Endodermal cell (in vitro differentiated cells): ENCODE data around the gene EGFLAM. TPM values are rescaled to one million over a fixed set of nuclear protein-coding genes. Genes with fewer than 3 reads are reported as not detected.

Source experiments
- DNase-seq: peaks from one replicate; pipeline ENCODE4 v3.0.0-alpha.2; 2017
- H3K27ac ChIP-seq: 2 replicates; pipeline ENCODE4 v1.5.1; 2013; ENCODE audit warnings: mild to moderate bottlenecking, low read depth, low read length, moderate library complexity
- H3K27me3 ChIP-seq: 2 replicates; pipeline ENCODE4 v1.6.1; 2013; ENCODE audit warnings: mild to moderate bottlenecking, low read length, moderate library complexity; ENCODE audit not compliant: insufficient read depth, control insufficient read depth, poor library complexity, severe bottlenecking
- H3K36me3 ChIP-seq: 2 replicates; pipeline ENCODE4 v1.7.0; 2013; ENCODE audit warnings: mild to moderate bottlenecking, low read length, moderate library complexity; ENCODE audit not compliant: control insufficient read depth, insufficient read depth
- H3K4me1 ChIP-seq: one replicate; pipeline ENCODE4 v1.7.0; 2013; ENCODE audit warnings: low read length; ENCODE audit not compliant: control insufficient read depth, insufficient read depth
- H3K4me3 ChIP-seq: 2 replicates; pipeline ENCODE4 v1.5.1; 2013; ENCODE audit warnings: mild to moderate bottlenecking, low read length, moderate library complexity
- H3K9ac ChIP-seq: 2 replicates; pipeline ENCODE4 v1.6.1; 2013; ENCODE audit warnings: mild to moderate bottlenecking, low read length, moderate library complexity; ENCODE audit not compliant: poor library complexity, severe bottlenecking; ENCODE audit errors: extremely low read depth
- H3K9me3 ChIP-seq: 2 replicates; pipeline ENCODE4 v1.6.1; 2013; ENCODE audit warnings: mild to moderate bottlenecking, low read length, moderate library complexity; ENCODE audit not compliant: control insufficient read depth
- H3K27ac Mint-ChIP-seq: 2 replicates; pipeline ENCODE4 v1.8.0; 2020; ENCODE audit warnings: mixed read lengths
- H3K27me3 Mint-ChIP-seq: 2 replicates; pipeline ENCODE4 v1.8.0; 2021; ENCODE audit warnings: mild to moderate bottlenecking, mixed read lengths; ENCODE audit not compliant: insufficient read depth
- H3K36me3 Mint-ChIP-seq: 2 replicates; pipeline ENCODE4 v1.8.0; 2020; ENCODE audit warnings: low read depth, mixed read lengths
- H3K4me1 Mint-ChIP-seq: 2 replicates; pipeline ENCODE4 v1.8.0; 2020; ENCODE audit warnings: mixed read lengths
- H3K4me3 Mint-ChIP-seq: 2 replicates; pipeline ENCODE4 v1.8.0; 2020; ENCODE audit warnings: mild to moderate bottlenecking, moderate library complexity, mixed read lengths
- H3K9me3 Mint-ChIP-seq: 2 replicates; pipeline ENCODE4 v1.8.0; 2020; ENCODE audit warnings: mild to moderate bottlenecking, mixed read lengths
- CTCF ChIP-seq: fragments of 200-600 bp; sonication (generic); conservative IDR thresholded peaks from 2 replicates; pipeline ENCODE4 v1.5.0; 2021; ENCODE audit warnings: antibody characterized with exemption, mild to moderate bottlenecking
- WGBS, 2 experiments: methylation state at CpG; one replicate each; pipeline versions ENCODE4 v1.1.5 to v1.1.7; 2013; ENCODE audit warnings: missing lambda C conversion rate in 2 of 2, mixed read lengths in 1 of 2; ENCODE audit not compliant: insufficient coverage in 1 of 2, insufficient read length in 1 of 2; 5-methylcytosine and 5-hydroxymethylcytosine counted together
- total RNA-seq, 2 donors: library from RNA; stranded (reverse); fragmentation: NEBNext Ultra II Directional in 1 of 2; extraction: Animal tissue kit (Norgen Biotek cat#: 25700) in 1 of 2; gene quantifications; 2 replicates in 1 of 2; 3 replicates in 1 of 2; pipeline ENCODE4 v1.2.1, GENCODE V29; 2021

EGFLAM gene
- total RNA-seq, 2 donors from 2014 or later = 4.4 to 8.8 TPM

DNA sequence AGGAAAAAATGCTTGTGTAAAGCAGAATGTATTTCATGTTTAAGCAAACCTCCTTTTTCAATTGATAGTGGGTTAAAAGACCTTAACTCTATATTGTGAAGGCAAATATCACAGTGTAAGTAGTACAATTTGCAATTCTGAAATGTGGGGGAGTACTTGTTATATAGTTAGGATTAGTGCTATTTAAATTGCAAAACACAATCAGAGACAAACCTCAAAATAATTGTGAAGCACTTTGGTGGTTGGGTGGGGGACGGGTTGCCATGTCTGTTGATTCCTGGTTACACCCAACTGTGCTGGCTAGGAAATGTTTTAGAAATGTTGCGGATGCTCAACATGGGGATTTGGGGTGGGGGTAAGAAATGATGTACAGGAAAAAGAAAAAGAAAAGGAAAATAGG is 37.4 kb downstream of the EGFLAM start:
- peaks cover 14% of the 10 kb centered on the region for H3K4me1 Mint-ChIP-seq

DNA sequence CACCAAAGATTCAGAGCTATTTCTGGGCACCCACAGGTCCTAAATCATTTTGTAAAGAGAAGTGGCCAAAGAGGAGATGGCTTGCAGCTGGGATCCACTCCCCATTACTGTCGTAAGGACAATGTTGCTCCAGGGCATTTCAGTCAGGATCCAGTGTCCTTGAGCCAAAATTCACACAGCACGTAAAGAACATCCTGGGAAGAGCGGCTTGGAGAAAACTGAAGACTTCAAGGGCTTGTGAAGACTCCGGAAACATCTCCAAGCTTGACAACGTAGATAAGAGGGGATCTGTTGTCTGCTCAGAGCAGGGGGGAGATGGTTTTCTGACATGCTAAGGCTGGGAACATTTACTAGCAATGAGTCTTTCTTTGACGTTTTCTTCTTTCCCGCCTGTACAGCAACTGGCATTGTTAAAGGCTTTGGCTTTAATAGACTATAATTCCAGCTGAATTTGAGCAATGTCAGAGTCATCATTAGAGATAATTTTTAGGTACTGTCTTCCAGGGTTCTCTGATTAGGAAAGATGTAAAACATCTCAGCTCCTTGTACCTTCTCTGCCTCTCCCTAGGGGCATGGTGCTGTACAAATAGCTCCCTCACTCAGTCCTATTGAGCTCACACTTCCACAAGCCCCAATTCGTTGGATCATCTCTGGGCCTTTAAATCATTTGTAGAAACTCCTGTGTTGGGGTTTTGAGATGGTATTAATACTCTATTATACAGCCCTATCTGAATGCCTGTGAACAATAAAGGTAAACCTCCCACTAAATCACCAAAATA is 39.7 kb downstream of the EGFLAM start:
- TF ChIP-seq CTCF = no peak
- H3K9ac ChIP-seq = no peak overlapping the region
- WGBS, 2 experiments = 89 to 90% methylated on average over 7 to 8 of the region's 8 CpGs
- no peaks in the 10 kb centered on the region for H3K9me3 ChIP-seq
- H3K4me3 ChIP-seq = no peak overlapping the region
- no peak for DNase-seq
- Mint-ChIP-seq H3K4me1 (peaks cover 22% of the 10 kb centered on the region), H3K36me3 (peaks cover 62% of the 10 kb centered on the region), H3K27ac (peak overlapping the region; percentile 61), H3K27me3 (no peaks in the 10 kb centered on the region), H3K9me3 (no peaks in the 10 kb centered on the region), H3K4me3 (no peak overlapping the region)
- H3K27ac ChIP-seq = no peak overlapping the region
- H3K36me3 ChIP-seq = peaks cover 93% of the 10 kb centered on the region
- no peaks in the 10 kb centered on the region for H3K27me3 ChIP-seq
- no peaks in the 10 kb centered on the region for H3K4me1 ChIP-seq

More for the DNA sequence above, 37.4 kb downstream of the EGFLAM start:
- no peaks in the 10 kb centered on the region for H3K9me3 Mint-ChIP-seq
- DNase-seq = no peak
- no peak overlapping the region for H3K27ac ChIP-seq
- H3K27me3 ChIP-seq = no peaks in the 10 kb centered on the region
- H3K27ac Mint-ChIP-seq = no peak overlapping the region
- H3K4me3 ChIP-seq = no peak overlapping the region
- no peak overlapping the region for H3K9ac ChIP-seq
- H3K9me3 ChIP-seq = no peaks in the 10 kb centered on the region
- no peak overlapping the region for H3K4me3 Mint-ChIP-seq
- H3K27me3 Mint-ChIP-seq = no peaks in the 10 kb centered on the region
- TF ChIP-seq CTCF = no peak
- H3K4me1 ChIP-seq = no peaks in the 10 kb centered on the region
- 96% methylated on average over 2 of the region's 2 CpGs; no CpG with 5 or more reads in 1 of the 2 experiments for WGBS, 2 experiments
- peaks cover 62% of the 10 kb centered on the region for H3K36me3 Mint-ChIP-seq
- peaks cover 91% of the 10 kb centered on the region for H3K36me3 ChIP-seq

DNA sequence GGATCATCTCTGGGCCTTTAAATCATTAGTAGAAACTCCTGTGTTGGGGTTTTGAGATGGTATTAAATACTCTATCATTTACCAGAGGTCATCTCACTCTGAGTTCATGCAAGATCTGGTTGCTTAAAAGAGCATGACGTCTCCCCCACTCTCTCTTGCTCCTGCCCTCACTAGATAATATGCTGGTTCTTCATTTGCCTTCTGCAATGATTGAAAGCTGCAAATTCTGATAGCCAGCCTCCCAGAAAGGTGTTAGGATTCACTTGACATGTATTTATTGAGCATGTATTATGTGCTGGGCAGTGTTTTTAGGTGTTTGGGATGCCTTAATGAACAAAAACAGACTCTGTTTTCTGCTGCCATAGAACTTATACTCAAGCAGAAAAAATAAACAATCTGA is 41.2 kb downstream of the EGFLAM start:
- Histone ChIP-seq H3K4me3 (no peak overlapping the region), H3K9me3 (peaks cover 1% of the 10 kb centered on the region), H3K9ac (no peak overlapping the region), H3K4me1 (no peaks in the 10 kb centered on the region), H3K27ac (no peak overlapping the region), H3K36me3 (peaks cover 95% of the 10 kb centered on the region), H3K27me3 (no peaks in the 10 kb centered on the region)
- Mint-ChIP-seq H3K27me3 (no peaks in the 10 kb centered on the region), H3K4me1 (peaks cover 22% of the 10 kb centered on the region), H3K4me3 (no peak overlapping the region), H3K9me3 (peaks cover 4% of the 10 kb centered on the region), H3K36me3 (peaks cover 65% of the 10 kb centered on the region), H3K27ac (no peak overlapping the region)
- 87% methylated on average over 1 of the region's 1 CpG; no CpG with 5 or more reads in 1 of the 2 experiments for WGBS, 2 experiments
- no peak for DNase-seq
- no peak for TF ChIP-seq CTCF
